SK-N-SH (cell line): Measurements from ENCODE around the gene PXDN. TPM values are rescaled to one million over a fixed set of nuclear protein-coding genes. Genes with fewer than 3 reads are reported as not detected.

Experiments
- CTCF ChIA-PET: fragments of 300-600, 350-600 bp; formaldehyde crosslinking; extraction: SDS; loops from one replicate; lab custom pipeline; 2021; lab: Yijun Ruan, JAX
- POLR2A ChIA-PET: fragments of 350-600 bp; sonication (Branson Sonifier 250); formaldehyde crosslinking; extraction: SDS; loops from one replicate; lab custom pipeline; 2020; ENCODE audit warnings: antibody characterized with exemption, inconsistent platforms; lab: Yijun Ruan, JAX
- DNase-seq: peaks from one replicate; pipeline ENCODE4 v3.0.0; 2012
- H2AFZ ChIP-seq: fragments of 200-600 bp; sonication (generic); 2 replicates; pipeline ENCODE4 v1.8.1; 2016; ENCODE audit warnings: antibody characterized with exemption, mild to moderate bottlenecking, low read depth
- H3F3A ChIP-seq: fragments of 200-600 bp; sonication (generic); replicated peaks from 2 replicates; pipeline ENCODE3; 2016; ENCODE audit warnings: antibody characterized with exemption, mild to moderate bottlenecking; ENCODE audit not compliant: insufficient read depth
- H3K27ac ChIP-seq, 2 experiments: fragments of 200-500 bp in 1 of 2; fragments of 200-600 bp in 1 of 2; sonication (Bioruptor generic) in 1 of 2; sonication (generic), shearing (Covaris generic) in 1 of 2; 2 replicates each; pipeline versions ENCODE4 v1.5.1 to v1.6.1; 2014 to 2016; ENCODE audit warnings: low read depth in 2 of 2, inconsistent platforms in 1 of 2, low read length in 1 of 2, mild to moderate bottlenecking in 1 of 2, mixed read lengths in 1 of 2
- H3K27me3 ChIP-seq: fragments of 200-600 bp; sonication (generic), shearing (Covaris generic); 2 replicates; pipeline ENCODE4 v1.6.1; 2016; ENCODE audit warnings: mixed run types; ENCODE audit not compliant: insufficient read depth
- H3K36me3 ChIP-seq, 2 experiments: fragments of 200-500 bp in 1 of 2; fragments of 200-600 bp in 1 of 2; sonication (Bioruptor generic) in 1 of 2; sonication (generic) in 1 of 2; replicated peaks in 1 of 2; 2 replicates each; pipeline versions ENCODE3 to v1.5.1; 2014 to 2016; ENCODE audit warnings: low read length in 1 of 2, mild to moderate bottlenecking in 1 of 2; ENCODE audit not compliant: insufficient read depth in 2 of 2, control insufficient read depth in 1 of 2
- H3K4me1 ChIP-seq, 2 experiments: fragments of 200-500 bp in 1 of 2; fragments of 200-600 bp in 1 of 2; sonication (Bioruptor generic) in 1 of 2; sonication (generic), shearing (Covaris generic) in 1 of 2; 2 replicates each; pipeline versions ENCODE4 v1.5.1 to v1.6.1; 2014 to 2016; ENCODE audit warnings: low read depth in 1 of 2, low read length in 1 of 2, mixed run types in 1 of 2; ENCODE audit not compliant: insufficient read depth in 2 of 2, control insufficient read depth in 1 of 2
- H3K4me2 ChIP-seq: fragments of 200-600 bp; sonication (generic), shearing (Covaris generic); 2 replicates; pipeline ENCODE4 v1.6.1; 2017; ENCODE audit warnings: mixed run types
- H3K4me3 ChIP-seq, 2 experiments: fragments of 200-500 bp in 1 of 2; fragments of 200-600 bp in 1 of 2; sonication (Bioruptor generic) in 1 of 2; sonication (generic), shearing (Covaris generic) in 1 of 2; 2 replicates each; pipeline versions ENCODE4 v1.5.1 to v1.8.1; 2014 to 2016; ENCODE audit warnings: low read depth in 2 of 2, inconsistent platforms in 1 of 2, low read length in 1 of 2, mild to moderate bottlenecking in 1 of 2, mixed read lengths in 1 of 2, moderate library complexity in 1 of 2
- H3K79me2 ChIP-seq: fragments of 200-600 bp; sonication (generic); 2 replicates; pipeline ENCODE4 v1.8.1; 2017; ENCODE audit warnings: mild to moderate bottlenecking; ENCODE audit not compliant: insufficient read depth
- H3K9ac ChIP-seq: fragments of 200-600 bp; sonication (generic); 2 replicates; pipeline ENCODE4 v1.6.1; 2017; ENCODE audit warnings: mixed run types
- H3K9me2 ChIP-seq: fragments of 200-600 bp; sonication (generic); 2 replicates; pipeline ENCODE4 v1.6.1; 2017; ENCODE audit warnings: mixed run types
- H3K9me3 ChIP-seq: fragments of 200-600 bp; sonication (generic); 2 replicates; pipeline ENCODE4 v1.6.1; 2017; ENCODE audit warnings: mixed run types, mild to moderate bottlenecking, moderate library complexity
- H4K20me1 ChIP-seq: fragments of 200-600 bp; sonication (generic); 2 replicates; pipeline ENCODE4 v1.6.1; 2017; ENCODE audit warnings: mild to moderate bottlenecking, mixed run types; ENCODE audit not compliant: insufficient read depth
- ELF1 ChIP-seq: IDR thresholded peaks from 2 replicates; pipeline ENCODE4 v1.4.0; 2012
- EP300 ChIP-seq, 2 experiments: IDR thresholded peaks; 2 replicates each; pipeline versions ENCODE4 v1.4.0 to v1.6.1; 2012; ENCODE audit warnings: borderline replicate concordance in 1 of 2, low read depth in 1 of 2, low read length in 1 of 2
- EZH2phosphoT487 ChIP-seq: fragments of 200-600 bp; sonication (generic); IDR thresholded peaks from 2 replicates; pipeline ENCODE4 v1.6.1; 2017; ENCODE audit warnings: low read depth, mixed run types, mild to moderate bottlenecking, antibody characterized with exemption, moderate library complexity, borderline replicate concordance
- GABPA ChIP-seq: IDR thresholded peaks from 2 replicates; pipeline ENCODE4 v1.4.0; 2012; ENCODE audit warnings: low read depth, mild to moderate bottlenecking
- IRF3 ChIP-seq: fragments of 150-350 bp; IDR thresholded peaks from 2 replicates; pipeline ENCODE4 v1.6.1; 2016; ENCODE audit warnings: mild to moderate bottlenecking, low read depth, low read length
- JUND ChIP-seq: IDR thresholded peaks from 2 replicates; pipeline ENCODE4 v1.4.0; 2012
- MEF2A ChIP-seq: IDR thresholded peaks from 2 replicates; pipeline ENCODE4 v1.4.0; 2012; ENCODE audit warnings: low read depth, borderline replicate concordance
- NFIC ChIP-seq: IDR thresholded peaks from 2 replicates; pipeline ENCODE4 v1.4.0; 2012; ENCODE audit warnings: borderline replicate concordance
- NRF1 ChIP-seq: IDR thresholded peaks from 2 replicates; pipeline ENCODE4 v1.6.1; 2012; ENCODE audit warnings: low read depth, mild to moderate bottlenecking, low read length
- RFX5 ChIP-seq: IDR thresholded peaks from 2 replicates; pipeline ENCODE4 v1.6.1; 2012; ENCODE audit warnings: mild to moderate bottlenecking, improper control_type of control experiment, low read length
- SIN3A ChIP-seq: IDR thresholded peaks from 2 replicates; pipeline ENCODE4 v1.6.1; 2012; ENCODE audit warnings: low read depth, mild to moderate bottlenecking, low read length, moderate library complexity, borderline replicate concordance
- TAF1 ChIP-seq: IDR thresholded peaks from 2 replicates; pipeline ENCODE4 v1.6.1; 2012; ENCODE audit warnings: low read depth, mild to moderate bottlenecking, low read length, moderate library complexity, borderline replicate concordance
- TCF12 ChIP-seq: IDR thresholded peaks from 2 replicates; pipeline ENCODE4 v1.4.0; 2012
- TEAD4 ChIP-seq: IDR thresholded peaks from 2 replicates; pipeline ENCODE4 v1.4.0; 2012; ENCODE audit warnings: mild to moderate bottlenecking, borderline replicate concordance; ENCODE audit not compliant: insufficient read depth
- USF1 ChIP-seq: IDR thresholded peaks from 2 replicates; pipeline ENCODE4 v1.4.0; 2012; ENCODE audit warnings: low read depth, borderline replicate concordance
- USF2 ChIP-seq: fragments of 150-350 bp; IDR thresholded peaks from 2 replicates; pipeline ENCODE4 v1.6.1; 2017; ENCODE audit warnings: antibody characterized with exemption, low read length, low read depth, borderline replicate concordance
- ZBTB33 ChIP-seq: IDR thresholded peaks from 2 replicates; pipeline ENCODE4 v1.4.0; 2012; ENCODE audit warnings: low read depth, borderline replicate concordance
- WGBS: methylation state at CpG from one replicate; pipeline ENCODE4 v1.1.6; 2017; ENCODE audit warnings: low lambda C conversion rate; 5-methylcytosine and 5-hydroxymethylcytosine counted together
- polyA plus RNA-seq, 3 experiments: library from polyadenylated mRNA; depleted of rRNA; stranded (reverse); fragments of >200 nt; gene quantifications; 2 replicates each; pipeline ENCODE4 v1.2.3, GENCODE V29; 2012

Gene PXDN
- polyA plus RNA-seq, 1 of the 3 experiments (the other 2 are of a cell fraction): 146 TPM

GRCh38 chr2:1745171-1746023 lies 1.1 kb upstream of the PXDN start (continued):
- TF ChIP-seq USF1 (no peak), USF2 (no peak), RFX5 (no peak)

- Histone ChIP-seq H3K4me1 (peaks cover 25 to 45% of the 10 kb centered on the region in 2 experiments; a peak in 3 of 4 replicates), H3K79me2 (peaks cover 51% of the 10 kb centered on the region), H2AFZ (no peak overlapping the region), H4K20me1 (no peaks in the 10 kb centered on the region), H3K9me3 (no peaks in the 10 kb centered on the region), H3K4me3 (peak overlapping the region; percentile 71 to 91), H3K36me3 (peaks cover 3 to 7% of the 10 kb centered on the region in 2 experiments), H3K27me3 (no peaks in the 10 kb centered on the region), H3K9me2 (no peaks in the 10 kb centered on the region), H3K4me2 (peak overlapping the region; percentile 89), H3K9ac (peak overlapping the region; percentile 98), H3K27ac (peak overlapping the region; percentile 95 to 98), H3F3A (peaks cover 22% of the 10 kb centered on the region)
- CTCF ChIA-PET: interaction anchor here (1.0 to 2.9 kb wide), 2 partner anchors 14 to 26 kb away, joined by 3 to 15 read pairs; no protein-coding TSS in a partner anchor
- DNase-seq: no peak
- no peak for TF ChIP-seq EP300 (IDR thresholded peaks at IDR 0.05; ENCODE audit: borderline replicate concordance in 1 of 2, low read depth in 1 of 2, low read length in 1 of 2)
- no peak for TF ChIP-seq EZH2phosphoT487
- TF ChIP-seq ZBTB33: no peak
- TF ChIP-seq GABPA: no peak
- no peak for TF ChIP-seq NFIC
- TF ChIP-seq ELF1: no peak
- TF ChIP-seq TAF1: no peak
- no peak for TF ChIP-seq JUND
- TF ChIP-seq NRF1: no peak
- no peak for TF ChIP-seq IRF3
- no peak for TF ChIP-seq TEAD4
- no peak for TF ChIP-seq SIN3A
- TF ChIP-seq TCF12: no peak
- no peak for TF ChIP-seq USF1
- TF ChIP-seq RFX5: no peak
- TF ChIP-seq MEF2A: no peak
- POLR2A ChIA-PET: interaction anchor here (0.6 to 1.0 kb wide), 3 partner anchors 12 to 151 kb away, joined by 3 to 8 read pairs (median 3); no protein-coding TSS in a partner anchor
- 1% methylated on average over 13 of the region's 33 CpGs for WGBS
Measured at GRCh38 chr2:1744151-1744445, 217 bp downstream of the PXDN start.
